ENCODE data around the gene DTNA. TPM values are rescaled to one million over a fixed set of nuclear protein-coding genes. Genes with fewer than 3 reads are reported as not detected.

The DTNA gene
- total RNA-seq, 2 donors from 2014 or later: 10.7 to 76.2 TPM

- intact Hi-C loops (cut with DNase I): loop anchor here (10.0 kb wide), 1 partner anchor 444 kb away; no protein-coding TSS in a partner anchor
- no peak for TF ChIP-seq POLR2A (IDR thresholded peaks at IDR 0.05)
- WGBS: 66% methylated on average over 4 of the region's 4 CpGs
- DNase-seq (ENCODE audit: low spot score): no peak
- Histone ChIP-seq H3K4me3 (no peak overlapping the region), H3K27ac (no peak overlapping the region), H3K27me3 (replicated peaks; ENCODE audit: insufficient read depth) (no peaks in the 10 kb centered on the region), H3K9me3 (no peaks in the 10 kb centered on the region), H3K36me3 (no peaks in the 10 kb centered on the region), H3K4me1 (replicated peaks) (no peaks in the 10 kb centered on the region)
Observed at GRCh38 chr18:34799291-34799690, 89.2 kb downstream of the DTNA start.

GRCh38 chr18:34800381-34800780 lies 90.3 kb downstream of the DTNA start:
- Histone ChIP-seq H3K4me3 (no peak overlapping the region), H3K9me3 (no peaks in the 10 kb centered on the region), H3K4me1 (replicated peaks) (no peaks in the 10 kb centered on the region), H3K27ac (no peak overlapping the region), H3K36me3 (no peaks in the 10 kb centered on the region), H3K27me3 (replicated peaks; ENCODE audit: insufficient read depth) (no peaks in the 10 kb centered on the region)
- TF ChIP-seq CTCF (IDR thresholded peaks at IDR 0.05) (no peak), POLR2A (IDR thresholded peaks at IDR 0.05) (no peak), POLR2AphosphoS5 (IDR thresholded peaks at IDR 0.05) (no peak)
- intact Hi-C loops (cut with DNase I): no loop called here
- no peak for DNase-seq (ENCODE audit: low spot score)
- 93% methylated on average over 1 of the region's 1 CpG for WGBS

DNA sequence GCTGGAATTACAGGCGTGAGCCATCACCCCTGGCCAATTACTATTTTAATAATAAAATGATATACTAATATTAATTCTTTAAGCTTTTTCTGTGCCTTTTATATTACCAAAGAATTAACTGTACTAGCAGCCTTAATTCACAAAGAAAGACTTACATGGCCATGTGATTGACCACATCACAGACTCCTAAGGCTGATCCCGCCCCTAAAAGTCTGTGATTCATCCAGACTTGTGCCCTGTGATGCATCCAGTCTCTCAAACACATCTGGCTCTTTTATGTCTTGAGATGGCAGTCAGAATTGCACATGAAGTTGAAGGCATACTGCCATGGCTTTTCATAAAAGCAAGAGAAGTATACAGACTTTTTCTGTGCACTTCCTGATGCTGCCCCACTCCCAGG lies 91.7 kb downstream of the DTNA start:
- TF ChIP-seq CTCF (IDR thresholded peaks at IDR 0.05): no peak
- no peak for TF ChIP-seq POLR2A (IDR thresholded peaks at IDR 0.05)
- TF ChIP-seq POLR2AphosphoS5 (IDR thresholded peaks at IDR 0.05): no peak
- Histone ChIP-seq H3K9me3 (no peaks in the 10 kb centered on the region), H3K27me3 (replicated peaks; ENCODE audit: insufficient read depth) (no peaks in the 10 kb centered on the region), H3K36me3 (no peaks in the 10 kb centered on the region), H3K4me3 (no peak overlapping the region), H3K4me1 (replicated peaks) (no peaks in the 10 kb centered on the region), H3K27ac (no peak overlapping the region)
- intact Hi-C loops (cut with DNase I): no loop called here
- no peak for DNase-seq (ENCODE audit: low spot score)
- 96% methylated on average over 2 of the region's 2 CpGs for WGBS

DNA sequence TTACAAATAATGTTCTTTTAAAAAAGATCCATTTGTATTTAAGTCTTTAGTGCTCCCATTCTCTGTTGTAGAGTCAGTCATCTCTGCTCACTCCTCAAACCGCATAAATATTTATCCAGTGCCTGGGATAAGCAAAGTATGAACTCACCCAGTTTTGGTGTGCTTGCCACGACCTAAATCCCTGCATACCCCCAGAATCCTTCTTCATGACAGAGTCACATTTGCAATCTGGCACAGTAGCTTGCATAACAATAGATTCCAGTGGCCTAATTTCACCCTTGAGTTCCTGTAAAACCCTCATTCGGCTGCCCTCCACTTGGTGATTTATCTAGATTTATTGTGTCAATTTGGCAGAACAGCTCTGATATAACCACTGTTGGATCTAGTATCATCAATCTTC lies 92.9 kb downstream of the DTNA start:
- TF ChIP-seq POLR2A (IDR thresholded peaks at IDR 0.05) (no peak), POLR2AphosphoS5 (IDR thresholded peaks at IDR 0.05) (no peak), CTCF (IDR thresholded peaks at IDR 0.05) (no peak)
- DNase-seq (ENCODE audit: low spot score): no peak
- Histone ChIP-seq H3K4me1 (replicated peaks) (no peaks in the 10 kb centered on the region), H3K9me3 (no peaks in the 10 kb centered on the region), H3K27ac (no peak overlapping the region), H3K27me3 (replicated peaks; ENCODE audit: insufficient read depth) (no peaks in the 10 kb centered on the region), H3K4me3 (no peak overlapping the region), H3K36me3 (no peaks in the 10 kb centered on the region)
- intact Hi-C loops (cut with DNase I): no loop called here
- WGBS: 42% methylated on average over 3 of the region's 3 CpGs

DNA sequence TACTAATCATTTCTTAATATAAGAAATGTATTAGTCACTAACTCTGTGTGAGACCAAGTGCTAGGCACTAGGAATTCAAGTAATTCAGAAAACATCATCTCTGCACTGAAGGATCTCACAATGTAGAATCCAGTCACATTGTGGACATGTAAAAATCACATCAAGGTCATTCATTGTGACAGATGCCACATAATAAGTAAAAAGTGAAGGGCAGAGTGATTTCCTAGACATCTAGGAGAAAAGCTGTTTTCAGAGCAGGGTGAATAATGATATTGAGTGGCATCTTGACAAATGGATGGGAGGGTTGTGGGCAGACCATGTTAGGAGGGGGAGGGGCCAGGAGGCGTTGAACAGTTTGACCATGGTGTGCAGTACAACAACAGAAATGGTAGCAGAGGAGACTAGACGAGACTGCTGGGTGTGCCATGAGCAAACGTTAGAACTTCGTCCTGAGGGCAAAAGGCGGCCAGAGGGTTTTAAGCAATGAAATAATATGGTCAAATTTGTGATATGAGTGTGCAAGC lies 93.8 kb downstream of the DTNA start:
- intact Hi-C loops (cut with DNase I): no loop called here
- no peaks in the 10 kb centered on the region for H3K9me3 ChIP-seq

More for the DNA sequence above, 93.8 kb downstream of the DTNA start:
- no peaks in the 10 kb centered on the region for H3K36me3 ChIP-seq
- H3K4me1 ChIP-seq (replicated peaks): no peaks in the 10 kb centered on the region
- no peaks in the 10 kb centered on the region for H3K27me3 ChIP-seq (replicated peaks; ENCODE audit: insufficient read depth)
- no peak for DNase-seq (ENCODE audit: low spot score)
- 82% methylated on average over 5 of the region's 5 CpGs for WGBS
- no peak overlapping the region for H3K4me3 ChIP-seq
- TF ChIP-seq POLR2AphosphoS5 (IDR thresholded peaks at IDR 0.05): no peak
- TF ChIP-seq CTCF (IDR thresholded peaks at IDR 0.05): no peak
- TF ChIP-seq POLR2A (IDR thresholded peaks at IDR 0.05): no peak
- H3K27ac ChIP-seq: no peak overlapping the region

Data from prostate gland (tissue), 2 donors.